ENCODE data around the gene KRT33A. TPM values are rescaled to one million over a fixed set of nuclear protein-coding genes. Genes with fewer than 3 reads are reported as not detected.

KRT33A gene
- total RNA-seq, 1 experiment from 2014 or later = not detected

DNA sequence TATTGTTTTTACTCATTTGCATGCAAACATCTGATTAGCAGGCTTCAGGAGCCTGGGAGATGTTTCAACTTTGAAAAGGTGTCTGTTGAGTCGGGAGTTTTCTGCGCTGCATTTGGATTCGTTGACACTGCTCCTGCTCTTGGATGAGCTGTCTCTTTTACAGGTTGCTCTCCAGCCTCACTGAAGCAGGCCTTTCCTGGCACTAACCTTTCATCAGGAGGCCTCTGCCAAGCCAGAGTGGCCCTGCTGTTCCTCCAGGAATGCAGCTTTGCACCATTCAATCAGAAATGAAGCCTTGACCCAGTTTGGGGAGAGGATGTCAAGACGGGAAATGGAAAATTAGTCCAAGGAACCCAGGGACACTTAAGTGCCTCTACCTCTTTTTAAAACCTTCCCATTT, 47.6 kb downstream of the KRT33A start:
- H3K9me3 Mint-ChIP-seq (ENCODE audit: unreplicated experiment) = no peaks in the 10 kb centered on the region
- ChIA-PET POLR2A (interaction anchor here (0.6 kb wide), 1 partner anchor 445 kb away, joined by 3 read pairs; no protein-coding TSS in a partner anchor), CTCF (no interaction called here)
- TF ChIP-seq, protein P1, sequence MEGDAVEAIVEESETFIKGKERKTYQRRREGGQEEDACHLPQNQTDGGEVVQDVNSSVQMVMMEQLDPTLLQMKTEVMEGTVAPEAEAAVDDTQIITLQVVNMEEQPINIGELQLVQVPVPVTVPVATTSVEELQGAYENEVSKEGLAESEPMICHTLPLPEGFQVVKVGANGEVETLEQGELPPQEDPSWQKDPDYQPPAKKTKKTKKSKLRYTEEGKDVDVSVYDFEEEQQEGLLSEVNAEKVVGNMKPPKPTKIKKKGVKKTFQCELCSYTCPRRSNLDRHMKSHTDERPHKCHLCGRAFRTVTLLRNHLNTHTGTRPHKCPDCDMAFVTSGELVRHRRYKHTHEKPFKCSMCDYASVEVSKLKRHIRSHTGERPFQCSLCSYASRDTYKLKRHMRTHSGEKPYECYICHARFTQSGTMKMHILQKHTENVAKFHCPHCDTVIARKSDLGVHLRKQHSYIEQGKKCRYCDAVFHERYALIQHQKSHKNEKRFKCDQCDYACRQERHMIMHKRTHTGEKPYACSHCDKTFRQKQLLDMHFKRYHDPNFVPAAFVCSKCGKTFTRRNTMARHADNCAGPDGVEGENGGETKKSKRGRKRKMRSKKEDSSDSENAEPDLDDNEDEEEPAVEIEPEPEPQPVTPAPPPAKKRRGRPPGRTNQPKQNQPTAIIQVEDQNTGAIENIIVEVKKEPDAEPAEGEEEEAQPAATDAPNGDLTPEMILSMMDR (IDR thresholded peaks at IDR 0.05; ENCODE audit: unreplicated experiment) = no peak
- peaks cover 16% of the 10 kb centered on the region for H3K4me1 Mint-ChIP-seq (ENCODE audit: insufficient read depth, unreplicated experiment)
- H3K36me3 Mint-ChIP-seq (ENCODE audit: insufficient read depth, unreplicated experiment) = no peaks in the 10 kb centered on the region
- no peak overlapping the region for H3K27ac Mint-ChIP-seq (ENCODE audit: low read depth, unreplicated experiment)
- intact Hi-C loops (cut with micrococcal nuclease) = no loop called here
- no TSS peak for BruUV-seq (replicated peaks)
- peaks cover 12% of the 10 kb centered on the region for H3K27me3 Mint-ChIP-seq (ENCODE audit: insufficient read depth, unreplicated experiment)
- H3K4me3 Mint-ChIP-seq (ENCODE audit: unreplicated experiment) = no peak overlapping the region
- DNase-seq (ENCODE audit: unreplicated experiment) = no peak

DNA sequence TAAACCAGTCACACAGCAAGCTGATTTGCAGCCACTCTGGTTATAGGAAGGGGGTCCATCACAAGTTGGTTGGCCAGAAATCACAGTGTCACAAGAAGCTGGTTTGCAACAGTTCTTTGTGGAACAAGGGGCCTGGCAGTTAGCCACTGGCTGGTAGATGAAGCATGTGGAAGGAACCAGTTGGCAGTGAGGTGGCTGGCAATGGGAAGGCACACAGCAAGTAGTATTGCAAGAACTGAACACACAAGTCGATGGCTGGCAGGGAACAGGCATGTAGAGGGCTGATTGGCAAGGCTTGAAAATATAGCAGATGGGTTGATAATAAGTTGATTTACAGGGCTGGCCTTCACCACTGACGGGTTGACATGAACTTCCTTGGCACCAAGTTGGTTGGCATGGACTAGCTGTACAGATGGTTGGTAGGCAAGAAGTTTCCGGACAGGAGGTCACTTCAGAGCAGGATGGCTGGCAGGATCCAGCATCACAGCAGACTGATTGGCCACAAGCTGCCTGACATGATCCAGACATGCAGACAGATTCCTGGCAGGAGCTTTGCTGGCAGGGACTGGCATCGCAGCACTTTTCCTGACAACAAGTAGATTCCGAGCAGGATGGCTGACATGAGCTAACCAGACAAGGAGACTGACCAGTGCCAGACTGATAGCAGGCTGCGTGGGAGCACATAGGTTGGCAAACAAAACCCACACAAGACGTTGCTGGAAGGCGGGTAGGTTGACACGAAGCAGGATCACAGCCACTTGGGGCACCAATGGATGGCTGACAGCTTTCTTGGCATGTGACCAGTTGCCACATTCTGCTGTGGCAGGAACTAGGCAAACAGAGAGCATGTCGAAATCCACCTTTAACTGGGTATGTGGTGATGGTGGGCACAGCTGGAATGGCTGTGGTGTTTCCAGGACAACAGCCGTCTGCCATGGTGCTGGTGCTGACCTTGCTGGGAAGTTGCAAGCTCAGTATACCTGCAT, 48.4 kb downstream of the KRT33A start, which contains the start of gene KRTAP29-1:
KRTAP29-1 (minus strand) TSS at position 936 of the 986 bp plus-strand sequence; CDS start at position 936, 0 bp downstream.
- POLR2A ChIA-PET = interaction anchor here (0.5 to 1.3 kb wide), 3 partner anchors 10 to 217 kb away, joined by 3 to 5 read pairs (median 4); partner anchors contain the start of gene KRT15
- peak; percentile 17 for DNase-seq (ENCODE audit: unreplicated experiment)
- Mint-ChIP-seq H3K9me3 (ENCODE audit: unreplicated experiment) (no peaks in the 10 kb centered on the region), H3K4me1 (ENCODE audit: insufficient read depth, unreplicated experiment) (peaks cover 16% of the 10 kb centered on the region), H3K4me3 (ENCODE audit: unreplicated experiment) (no peak within 1 kb of the TSS), H3K27ac (ENCODE audit: low read depth, unreplicated experiment) (no peak within 1 kb of the TSS), H3K36me3 (ENCODE audit: insufficient read depth, unreplicated experiment) (no peaks in the 10 kb centered on the region), H3K27me3 (ENCODE audit: insufficient read depth, unreplicated experiment) (peaks cover 4% of the 10 kb centered on the region)
- BruUV-seq (replicated peaks) = no TSS peak
- TF ChIP-seq, protein P1 (IDR thresholded peaks at IDR 0.05; ENCODE audit: unreplicated experiment) = no peak
- CTCF ChIA-PET = interaction anchor here (0.7 to 0.9 kb wide), 2 partner anchors 489 to 511 kb away, joined by 3 read pairs; no protein-coding TSS in a partner anchor
- intact Hi-C loops (cut with micrococcal nuclease) = no loop called here

DNA sequence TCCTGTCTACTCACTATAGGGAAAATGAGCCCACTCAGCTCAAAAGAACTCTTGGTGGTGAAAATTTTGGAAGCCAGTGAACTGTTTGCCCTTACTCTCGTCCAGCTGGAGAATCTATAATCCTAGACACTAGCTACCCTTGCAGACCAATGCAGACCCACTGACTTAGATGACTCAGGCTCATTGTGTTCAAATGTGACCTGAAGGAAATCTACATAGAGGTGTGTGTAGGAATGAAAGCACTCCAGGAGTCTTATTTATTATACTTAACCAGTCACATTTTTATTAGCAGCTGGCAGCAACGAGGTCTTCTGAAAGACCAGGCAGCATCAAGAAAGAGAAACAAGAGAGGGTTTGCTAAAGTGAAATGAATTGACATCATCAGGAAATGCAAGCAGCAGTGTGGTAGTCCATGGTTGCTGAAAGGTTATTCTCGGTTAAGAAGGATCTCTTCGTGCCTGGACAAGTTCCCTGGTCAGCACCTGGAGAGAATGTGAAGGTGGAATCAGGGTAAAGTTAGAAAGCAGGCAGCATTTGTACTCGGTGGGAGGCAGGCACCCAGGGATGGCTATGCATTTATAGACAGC, 49.3 kb downstream of the KRT33A start:
- peak overlapping the region; percentile 25 for H3K27ac Mint-ChIP-seq (ENCODE audit: low read depth, unreplicated experiment)
- H3K27me3 Mint-ChIP-seq (ENCODE audit: insufficient read depth, unreplicated experiment) = no peaks in the 10 kb centered on the region
- intact Hi-C loops (cut with micrococcal nuclease) = no loop called here
- DNase-seq (ENCODE audit: unreplicated experiment) = peak; percentile 54
- TF ChIP-seq, protein P1 (IDR thresholded peaks at IDR 0.05; ENCODE audit: unreplicated experiment) = no peak
- H3K36me3 Mint-ChIP-seq (ENCODE audit: insufficient read depth, unreplicated experiment) = no peaks in the 10 kb centered on the region
- ChIA-PET CTCF (interaction anchor here (0.6 to 1.2 kb wide), 4 partner anchors 21 to 506 kb away, joined by 3 to 6 read pairs (median 4); no protein-coding TSS in a partner anchor), POLR2A (interaction anchor here (0.7 to 1.3 kb wide), 5 partner anchors 9 to 387 kb away, joined by 3 to 5 read pairs (median 4); partner anchors contain the start of gene EIF1)
- H3K9me3 Mint-ChIP-seq (ENCODE audit: unreplicated experiment) = no peaks in the 10 kb centered on the region
- BruUV-seq (replicated peaks) = no TSS peak
- H3K4me1 Mint-ChIP-seq (ENCODE audit: insufficient read depth, unreplicated experiment) = peaks cover 16% of the 10 kb centered on the region
- H3K4me3 Mint-ChIP-seq (ENCODE audit: unreplicated experiment) = no peak overlapping the region
